ENCODE results near the gene ADARB1.

ADARB1 gene

DNA sequence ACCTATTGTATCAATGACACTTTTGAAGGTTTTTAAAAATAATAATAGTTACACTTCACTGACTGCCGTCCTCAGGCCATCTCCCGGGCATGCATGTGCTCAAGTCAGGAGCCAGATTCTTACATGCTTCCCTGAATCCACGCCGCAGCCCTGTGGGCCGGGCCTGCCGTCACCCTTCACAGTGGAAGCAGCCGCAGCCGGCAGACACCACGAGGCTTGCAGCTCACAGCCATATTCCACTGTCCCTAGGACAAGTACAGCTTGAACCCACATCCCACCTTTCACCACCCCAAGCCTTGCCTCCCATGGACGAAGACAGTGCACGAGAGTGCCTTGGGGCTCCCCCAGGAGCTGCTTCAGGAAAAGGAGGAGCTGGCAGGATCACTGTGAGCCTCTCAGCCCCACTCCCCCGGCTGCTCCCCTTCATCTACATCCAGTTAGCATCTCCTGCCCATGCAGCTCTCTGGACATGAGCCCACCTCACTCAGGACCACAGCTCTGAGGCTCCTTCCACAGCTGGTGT lies 136.1 kb downstream of the ADARB1 start:
- no peaks in the 10 kb centered on the region for H3K4me1 ChIP-seq (ENCODE audit: insufficient read depth, low read length)
- H3K4me2 ChIP-seq (ENCODE audit: insufficient read depth, low read length) = no peak overlapping the region
- no peak overlapping the region for H3K27ac ChIP-seq (ENCODE audit: low read length)
- no peaks in the 10 kb centered on the region for H3K79me2 ChIP-seq (ENCODE audit: insufficient read depth, low read length)
- no peak for DNase-seq
- peaks cover 26% of the 10 kb centered on the region for H3K36me3 ChIP-seq (ENCODE audit: insufficient read depth, low read length)
- no peak overlapping the region for H3K9ac ChIP-seq (ENCODE audit: low read depth, low read length)
- no peaks in the 10 kb centered on the region for H3K27me3 ChIP-seq (ENCODE audit: insufficient read depth, low read length, poor library complexity)
- no peak for ATAC-seq (ENCODE audit: insufficient read depth, low read depth)
- no peaks in the 10 kb centered on the region for H4K20me1 ChIP-seq (ENCODE audit: insufficient read depth, low read length)
- H3K9me3 ChIP-seq (ENCODE audit: insufficient read depth, low read length, severe bottlenecking) = no peaks in the 10 kb centered on the region
- no peak overlapping the region for H2AFZ ChIP-seq (ENCODE audit: low read depth, low read length)
- no peak for TF ChIP-seq EZH2 (IDR thresholded peaks at IDR 0.05; ENCODE audit: borderline replicate concordance, low read depth, low read length, severe bottlenecking)
- TF ChIP-seq, protein P1, sequence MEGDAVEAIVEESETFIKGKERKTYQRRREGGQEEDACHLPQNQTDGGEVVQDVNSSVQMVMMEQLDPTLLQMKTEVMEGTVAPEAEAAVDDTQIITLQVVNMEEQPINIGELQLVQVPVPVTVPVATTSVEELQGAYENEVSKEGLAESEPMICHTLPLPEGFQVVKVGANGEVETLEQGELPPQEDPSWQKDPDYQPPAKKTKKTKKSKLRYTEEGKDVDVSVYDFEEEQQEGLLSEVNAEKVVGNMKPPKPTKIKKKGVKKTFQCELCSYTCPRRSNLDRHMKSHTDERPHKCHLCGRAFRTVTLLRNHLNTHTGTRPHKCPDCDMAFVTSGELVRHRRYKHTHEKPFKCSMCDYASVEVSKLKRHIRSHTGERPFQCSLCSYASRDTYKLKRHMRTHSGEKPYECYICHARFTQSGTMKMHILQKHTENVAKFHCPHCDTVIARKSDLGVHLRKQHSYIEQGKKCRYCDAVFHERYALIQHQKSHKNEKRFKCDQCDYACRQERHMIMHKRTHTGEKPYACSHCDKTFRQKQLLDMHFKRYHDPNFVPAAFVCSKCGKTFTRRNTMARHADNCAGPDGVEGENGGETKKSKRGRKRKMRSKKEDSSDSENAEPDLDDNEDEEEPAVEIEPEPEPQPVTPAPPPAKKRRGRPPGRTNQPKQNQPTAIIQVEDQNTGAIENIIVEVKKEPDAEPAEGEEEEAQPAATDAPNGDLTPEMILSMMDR (IDR thresholded peaks at IDR 0.05; ENCODE audit: borderline replicate concordance, extremely low read depth, low read length, poor library complexity, severe bottlenecking) = no peak
- H3K4me3 ChIP-seq (ENCODE audit: low read depth in 1 of 2, low read length in 2 of 2) = no peak overlapping the region

DNA sequence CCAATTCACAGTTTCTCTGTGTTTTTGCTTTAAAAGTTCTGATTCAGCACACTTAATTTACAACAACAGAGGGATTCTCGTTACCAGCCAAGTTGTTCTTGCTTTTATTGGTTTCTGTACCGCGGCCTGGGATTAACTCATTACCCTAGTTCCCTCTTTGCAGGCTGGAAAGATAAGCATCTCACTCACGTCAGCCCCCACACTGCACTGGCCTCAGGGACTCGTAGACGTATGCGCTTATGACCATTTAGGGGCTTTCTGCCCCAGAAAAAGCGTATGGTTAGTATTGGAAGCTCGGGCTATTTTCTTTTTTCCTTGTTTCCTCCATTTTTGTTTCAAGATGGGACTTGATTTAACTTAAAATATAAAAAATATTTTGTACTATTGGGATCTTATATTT lies 137.3 kb downstream of the ADARB1 start:
- Histone ChIP-seq H3K4me1 (ENCODE audit: insufficient read depth, low read length) (no peaks in the 10 kb centered on the region), H3K79me2 (ENCODE audit: insufficient read depth, low read length) (no peaks in the 10 kb centered on the region), H4K20me1 (ENCODE audit: insufficient read depth, low read length) (no peaks in the 10 kb centered on the region), H3K4me3 (ENCODE audit: low read depth in 1 of 2, low read length in 2 of 2) (no peak overlapping the region), H3K36me3 (ENCODE audit: insufficient read depth, low read length) (peaks cover 25% of the 10 kb centered on the region), H3K27me3 (ENCODE audit: insufficient read depth, low read length, poor library complexity) (no peaks in the 10 kb centered on the region), H3K27ac (ENCODE audit: low read length) (no peak overlapping the region), H2AFZ (ENCODE audit: low read depth, low read length) (no peak overlapping the region), H3K9ac (ENCODE audit: low read depth, low read length) (no peak overlapping the region), H3K9me3 (ENCODE audit: insufficient read depth, low read length, severe bottlenecking) (peaks cover 3% of the 10 kb centered on the region), H3K4me2 (ENCODE audit: insufficient read depth, low read length) (no peak overlapping the region)
- no peak for DNase-seq
- no peak for ATAC-seq (ENCODE audit: insufficient read depth, low read depth)
- no peak for TF ChIP-seq EZH2 (IDR thresholded peaks at IDR 0.05; ENCODE audit: borderline replicate concordance, low read depth, low read length, severe bottlenecking)
- TF ChIP-seq, protein P1 (IDR thresholded peaks at IDR 0.05; ENCODE audit: borderline replicate concordance, extremely low read depth, low read length, poor library complexity, severe bottlenecking) = no peak

DNA sequence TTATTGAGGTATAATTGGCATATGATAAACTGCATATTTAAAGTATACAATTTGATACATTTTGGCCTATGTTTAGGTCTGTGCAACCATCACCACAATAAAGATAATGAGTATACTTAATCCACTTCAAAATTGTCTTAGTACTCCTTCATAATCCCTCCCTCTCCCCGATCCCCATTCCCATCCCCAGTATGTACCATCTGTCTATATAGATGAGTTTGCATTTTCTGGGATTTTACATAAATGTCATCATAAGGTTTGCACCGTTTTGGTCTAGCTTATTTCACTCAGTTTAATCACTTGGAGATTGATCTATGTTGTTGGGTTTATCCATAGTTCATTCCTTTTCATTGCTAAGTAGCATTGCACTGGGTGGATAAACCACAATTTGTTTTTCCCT lies 139.0 kb downstream of the ADARB1 start:
- Histone ChIP-seq H3K4me3 (ENCODE audit: low read depth in 1 of 2, low read length in 2 of 2) (no peak overlapping the region), H3K27ac (ENCODE audit: low read length) (no peak overlapping the region), H3K79me2 (ENCODE audit: insufficient read depth, low read length) (no peaks in the 10 kb centered on the region), H3K9me3 (ENCODE audit: insufficient read depth, low read length, severe bottlenecking) (peaks cover 8% of the 10 kb centered on the region), H3K4me1 (ENCODE audit: insufficient read depth, low read length) (no peaks in the 10 kb centered on the region), H3K9ac (ENCODE audit: low read depth, low read length) (no peak overlapping the region), H3K4me2 (ENCODE audit: insufficient read depth, low read length) (no peak overlapping the region), H4K20me1 (ENCODE audit: insufficient read depth, low read length) (no peaks in the 10 kb centered on the region), H3K27me3 (ENCODE audit: insufficient read depth, low read length, poor library complexity) (no peaks in the 10 kb centered on the region), H3K36me3 (ENCODE audit: insufficient read depth, low read length) (peaks cover 18% of the 10 kb centered on the region), H2AFZ (ENCODE audit: low read depth, low read length) (no peak overlapping the region)
- ATAC-seq (ENCODE audit: insufficient read depth, low read depth) = no peak
- TF ChIP-seq EZH2 (IDR thresholded peaks at IDR 0.05; ENCODE audit: borderline replicate concordance, low read depth, low read length, severe bottlenecking) = no peak
- TF ChIP-seq, protein P1 (IDR thresholded peaks at IDR 0.05; ENCODE audit: borderline replicate concordance, extremely low read depth, low read length, poor library complexity, severe bottlenecking) = no peak
- DNase-seq = no peak

DNA sequence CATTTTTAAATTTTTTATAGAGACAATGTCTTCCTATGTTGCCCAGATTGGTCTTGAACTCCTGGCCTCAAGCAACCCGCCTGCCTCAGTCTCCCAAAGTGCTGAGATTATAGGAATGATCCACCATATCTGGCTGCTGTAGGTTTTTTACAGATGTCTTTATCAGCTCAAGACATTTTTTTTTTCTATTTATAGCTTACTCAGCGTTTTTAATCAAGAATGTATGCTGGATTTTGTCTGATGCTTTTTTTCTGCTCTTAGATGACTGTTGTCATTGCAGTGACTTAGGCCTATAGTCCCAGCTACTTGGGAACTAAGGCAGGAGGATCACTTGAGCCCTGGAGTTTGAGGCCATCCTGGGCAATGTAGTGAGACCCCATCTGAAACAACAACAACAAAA lies 140.8 kb downstream of the ADARB1 start:
- Histone ChIP-seq H2AFZ (ENCODE audit: low read depth, low read length) (no peak overlapping the region), H3K9me3 (ENCODE audit: insufficient read depth, low read length, severe bottlenecking) (peaks cover 8% of the 10 kb centered on the region), H3K4me2 (ENCODE audit: insufficient read depth, low read length) (no peak overlapping the region), H3K27me3 (ENCODE audit: insufficient read depth, low read length, poor library complexity) (no peaks in the 10 kb centered on the region), H3K4me3 (ENCODE audit: low read depth in 1 of 2, low read length in 2 of 2) (no peak overlapping the region), H3K27ac (ENCODE audit: low read length) (no peak overlapping the region), H3K4me1 (ENCODE audit: insufficient read depth, low read length) (no peaks in the 10 kb centered on the region), H4K20me1 (ENCODE audit: insufficient read depth, low read length) (no peaks in the 10 kb centered on the region), H3K9ac (ENCODE audit: low read depth, low read length) (no peak overlapping the region), H3K36me3 (ENCODE audit: insufficient read depth, low read length) (peaks cover 18% of the 10 kb centered on the region), H3K79me2 (ENCODE audit: insufficient read depth, low read length) (no peaks in the 10 kb centered on the region)
- TF ChIP-seq, protein P1 (IDR thresholded peaks at IDR 0.05; ENCODE audit: borderline replicate concordance, extremely low read depth, low read length, poor library complexity, severe bottlenecking) = no peak
- no peak for TF ChIP-seq EZH2 (IDR thresholded peaks at IDR 0.05; ENCODE audit: borderline replicate concordance, low read depth, low read length, severe bottlenecking)
- no peak for DNase-seq
- no peak for ATAC-seq (ENCODE audit: insufficient read depth, low read depth)
